GM10266 (cell line): ENCODE results near the gene BTRC.

ENCODE experiments used
- DNase-seq: peaks from one replicate; pipeline ENCODE4 v3.0.0; 2012; ENCODE audit errors: extremely low spot score
- TF ChIP-seq, protein P1 (sequence below): IDR thresholded peaks from 2 replicates; pipeline ENCODE4 v1.5.1; 2012; ENCODE audit warnings: mild to moderate bottlenecking, low read depth; ENCODE audit not compliant: control insufficient read depth, insufficient read depth; ENCODE audit errors: missing control alignments

BTRC gene

DNA sequence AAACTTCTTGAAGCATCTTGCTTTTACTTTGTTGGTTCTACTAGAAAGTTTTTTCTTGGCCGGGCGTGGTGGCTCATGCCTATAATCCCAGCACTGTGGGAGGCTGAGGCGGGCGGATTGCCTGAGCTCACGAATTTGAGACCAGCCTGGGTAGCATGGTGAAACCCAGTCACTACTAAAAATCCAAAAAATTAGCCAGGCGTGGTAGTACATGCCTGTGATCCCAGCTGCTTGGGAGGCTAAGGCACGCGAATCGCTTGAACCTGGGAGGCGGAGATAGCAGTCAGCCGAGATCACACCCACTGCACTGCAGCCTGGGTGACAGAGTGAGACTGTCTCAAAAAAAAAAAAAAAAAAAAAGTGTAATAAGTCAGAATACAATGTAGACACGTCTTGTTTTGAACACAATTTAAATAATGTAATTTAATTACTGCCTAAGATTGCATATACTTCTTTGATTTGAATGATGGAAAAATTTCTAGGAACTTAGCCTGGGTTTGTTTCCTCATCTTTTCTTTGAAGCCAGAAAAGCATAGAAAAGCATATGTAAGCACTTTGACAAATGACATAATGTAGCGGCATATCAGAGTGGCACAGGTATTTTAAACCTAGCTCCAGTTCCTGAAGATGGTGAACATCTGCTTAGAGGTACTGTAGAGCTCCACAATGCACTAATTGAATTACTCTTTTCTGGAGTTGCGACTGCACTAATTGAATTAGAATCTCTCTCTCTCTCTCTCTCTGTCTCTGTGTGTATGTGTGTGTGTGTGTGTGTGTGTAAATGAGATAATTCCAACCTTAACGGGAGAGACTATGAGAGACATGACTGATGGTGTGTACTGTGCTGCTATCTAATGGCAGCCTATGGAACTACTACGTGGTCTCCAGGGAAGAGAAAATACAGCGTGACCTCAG is 87.8 kb downstream of the BTRC start:
- TF ChIP-seq, protein P1, sequence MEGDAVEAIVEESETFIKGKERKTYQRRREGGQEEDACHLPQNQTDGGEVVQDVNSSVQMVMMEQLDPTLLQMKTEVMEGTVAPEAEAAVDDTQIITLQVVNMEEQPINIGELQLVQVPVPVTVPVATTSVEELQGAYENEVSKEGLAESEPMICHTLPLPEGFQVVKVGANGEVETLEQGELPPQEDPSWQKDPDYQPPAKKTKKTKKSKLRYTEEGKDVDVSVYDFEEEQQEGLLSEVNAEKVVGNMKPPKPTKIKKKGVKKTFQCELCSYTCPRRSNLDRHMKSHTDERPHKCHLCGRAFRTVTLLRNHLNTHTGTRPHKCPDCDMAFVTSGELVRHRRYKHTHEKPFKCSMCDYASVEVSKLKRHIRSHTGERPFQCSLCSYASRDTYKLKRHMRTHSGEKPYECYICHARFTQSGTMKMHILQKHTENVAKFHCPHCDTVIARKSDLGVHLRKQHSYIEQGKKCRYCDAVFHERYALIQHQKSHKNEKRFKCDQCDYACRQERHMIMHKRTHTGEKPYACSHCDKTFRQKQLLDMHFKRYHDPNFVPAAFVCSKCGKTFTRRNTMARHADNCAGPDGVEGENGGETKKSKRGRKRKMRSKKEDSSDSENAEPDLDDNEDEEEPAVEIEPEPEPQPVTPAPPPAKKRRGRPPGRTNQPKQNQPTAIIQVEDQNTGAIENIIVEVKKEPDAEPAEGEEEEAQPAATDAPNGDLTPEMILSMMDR: peak; percentile 68
- peak; percentile 43 for DNase-seq

DNA sequence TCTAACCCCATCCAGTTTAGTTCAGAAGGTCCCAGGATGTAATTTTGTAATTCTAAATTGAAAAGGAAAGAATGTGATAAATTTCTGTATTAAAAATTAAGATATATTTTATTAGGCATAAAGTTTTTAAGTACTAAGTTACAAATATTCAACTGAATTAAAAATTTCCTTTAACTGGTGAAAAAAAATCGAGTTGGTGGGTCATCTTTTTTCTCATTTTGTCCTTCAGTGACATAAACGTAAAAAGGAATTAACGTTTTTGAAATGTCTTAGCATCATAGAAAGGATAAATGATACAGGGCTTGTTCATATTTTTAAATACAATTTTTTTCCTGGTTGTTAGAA is 88.5 kb downstream of the BTRC start:
- TF ChIP-seq, protein P1: no peak
- DNase-seq: no peak

DNA sequence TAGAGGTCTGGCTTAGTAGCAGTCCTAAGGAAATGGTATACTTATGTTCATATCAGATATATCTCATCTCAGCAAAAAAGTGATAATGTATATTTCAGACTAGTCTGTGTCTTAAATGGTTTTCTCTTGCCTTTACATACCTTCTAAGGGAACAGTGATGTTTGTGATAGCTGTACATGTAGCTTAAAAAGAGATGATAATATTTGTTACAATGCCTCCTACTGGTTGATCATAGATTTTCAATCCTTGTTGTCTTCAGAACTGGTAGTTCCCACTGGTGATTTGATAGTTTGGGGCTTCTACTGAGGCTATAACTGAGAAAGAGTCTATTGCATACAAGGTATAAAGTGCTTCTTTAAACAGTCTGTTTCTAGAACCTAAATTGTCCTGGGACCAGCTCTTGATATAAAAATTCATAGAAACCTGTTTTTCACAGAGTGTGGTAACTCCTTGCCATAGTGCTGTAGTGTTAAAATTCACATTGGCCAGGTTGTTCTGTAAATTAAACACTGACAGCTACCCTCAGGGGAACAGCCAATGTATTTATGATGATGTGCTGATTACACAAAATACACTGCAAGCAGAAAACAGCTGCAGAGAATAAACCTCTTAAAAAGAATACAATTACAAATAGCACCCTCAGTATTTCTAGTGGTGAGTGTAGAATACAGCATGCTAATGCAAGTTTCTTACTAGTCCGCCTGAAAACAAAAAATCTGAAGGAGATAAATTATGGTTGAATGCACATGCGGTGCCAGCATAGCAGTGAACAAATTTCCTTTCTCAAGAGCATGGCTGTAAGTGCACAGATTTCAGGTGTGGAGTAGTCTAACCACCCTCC is 90.3 kb downstream of the BTRC start:
- DNase-seq: no peak
- TF ChIP-seq, protein P1: peak; percentile 26

DNA sequence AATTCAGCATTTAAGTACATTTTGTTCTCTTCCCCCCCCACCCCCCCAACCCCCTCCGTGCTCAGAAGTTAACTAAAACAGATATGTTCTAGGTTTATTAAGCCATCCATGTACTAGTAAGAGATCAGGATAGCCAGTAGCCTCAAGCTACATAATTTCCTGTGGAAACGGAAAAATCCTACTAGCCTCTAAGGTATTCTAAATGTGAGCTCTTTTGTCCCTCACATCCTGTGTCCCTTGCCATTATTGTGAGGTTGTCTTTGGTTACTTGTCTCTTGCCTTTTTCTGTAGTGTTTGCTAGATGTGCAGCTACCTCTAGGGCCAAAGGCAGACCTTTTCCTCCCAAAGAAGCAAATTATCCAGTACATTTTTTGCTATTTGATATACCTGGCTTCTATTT is 92.1 kb downstream of the BTRC start:
- DNase-seq: no peak
- TF ChIP-seq, protein P1: no peak

DNA sequence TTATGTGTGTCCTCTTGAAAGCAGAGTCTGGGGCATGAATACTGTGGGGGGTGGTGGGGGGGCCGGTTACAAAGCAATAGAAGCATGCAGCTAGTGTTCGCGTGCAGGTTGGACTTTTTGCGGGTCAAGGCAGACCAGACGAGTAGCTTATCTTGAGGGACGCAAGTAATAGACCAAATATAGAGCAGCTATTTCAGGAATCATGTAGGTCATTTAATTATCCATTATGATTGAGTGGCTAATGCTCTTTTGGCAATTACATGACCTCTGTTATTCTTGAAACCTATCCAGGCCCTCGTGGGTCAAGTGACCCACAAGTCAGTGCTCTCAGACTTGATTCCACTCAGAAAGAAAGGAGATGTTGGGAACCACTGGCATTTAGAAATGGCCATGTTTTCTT is 93.0 kb downstream of the BTRC start:
- no peak for DNase-seq
- TF ChIP-seq, protein P1: no peak

DNA sequence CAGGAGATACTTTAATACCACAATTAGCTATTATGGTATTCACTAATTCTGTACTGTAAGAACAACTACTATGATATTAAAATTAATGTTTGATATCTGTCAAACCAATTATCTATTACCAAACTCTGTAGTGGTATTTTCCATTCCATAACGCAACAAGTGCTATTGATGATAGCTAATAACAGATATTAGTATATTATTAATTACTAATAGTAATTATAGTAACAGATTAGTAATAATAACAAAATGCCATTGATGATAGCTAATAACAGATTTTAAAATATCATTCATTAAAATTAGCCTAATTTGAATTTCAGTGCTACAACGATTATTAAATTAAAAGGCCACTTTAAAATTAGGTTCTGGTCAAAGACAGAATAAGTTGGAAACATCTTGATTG is 93.5 kb downstream of the BTRC start:
- TF ChIP-seq, protein P1: no peak
- DNase-seq: no peak

DNA sequence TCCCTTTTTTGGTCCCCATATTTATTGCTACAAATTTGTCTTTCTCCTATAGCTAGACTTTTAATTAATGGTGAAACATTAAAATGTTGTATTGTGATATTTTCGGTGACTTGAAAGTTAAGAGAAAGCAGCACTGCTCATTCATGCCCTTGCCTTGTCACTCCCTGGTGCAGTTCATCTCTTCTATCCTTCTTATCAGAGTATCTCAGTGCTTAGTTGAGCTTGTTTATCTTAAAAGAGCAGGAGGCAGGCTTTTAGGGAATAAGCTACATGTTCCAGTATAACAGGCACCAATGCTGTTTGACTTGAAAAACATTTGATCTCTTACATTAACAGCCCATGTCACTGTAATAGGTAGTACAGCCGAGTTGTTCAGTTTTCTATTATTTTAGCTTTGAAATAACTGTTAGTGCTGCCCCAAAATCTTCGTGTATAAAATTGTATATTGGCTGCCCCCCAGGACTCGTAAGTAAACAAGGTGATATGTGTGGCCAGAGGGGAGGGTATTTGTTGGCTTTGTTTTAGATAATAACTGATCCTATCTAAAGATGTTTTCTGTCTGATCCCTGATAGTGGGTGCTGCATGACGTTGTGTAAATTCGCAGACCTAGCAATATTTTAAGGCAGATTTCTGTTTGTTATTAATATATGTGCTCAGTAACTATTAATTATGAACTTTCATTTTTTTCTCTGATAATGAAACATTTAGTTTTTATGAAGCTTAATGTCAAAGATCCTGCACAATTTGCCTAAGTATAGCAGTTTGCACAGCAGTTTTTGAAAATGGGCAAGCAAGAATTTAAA is 96.5 kb downstream of the BTRC start:
- no peak for DNase-seq
- TF ChIP-seq, protein P1: no peak
